Stomach (tissue), 9 donors: ENCODE data around the gene TMC5. TPM values are rescaled to one million over a fixed set of nuclear protein-coding genes. Genes with fewer than 3 reads are reported as not detected.

Experiments
- DNase-seq, 2 donors: peaks; one replicate each; pipeline versions ENCODE4 v3.0.0 to v3.0.0-alpha.2; 2013 to 2019
- H3K27ac ChIP-seq, 5 donors: fragments of 200-600 bp in 4 of 5; sonication (generic) in 4 of 5; one replicate each; pipeline ENCODE4 v1.5.1; 2013 to 2019; ENCODE audit warnings: mild to moderate bottlenecking in 1 of 5, moderate library complexity in 1 of 5
- H3K27me3 ChIP-seq, 3 donors: fragments of 200-600 bp; sonication (generic); one replicate each; pipeline ENCODE4 v1.5.1; 2017 to 2019; ENCODE audit warnings: mixed run types in 1 of 3
- H3K36me3 ChIP-seq, 4 donors: fragments of 200-600 bp; sonication (generic); 1 replicate in 3 of 4; 2 replicates in 1 of 4; pipeline ENCODE4 v1.5.1; 2016 to 2019
- H3K4me1 ChIP-seq, 4 donors: fragments of 200-600 bp; sonication (generic); one replicate each; pipeline ENCODE4 v1.5.1; 2016 to 2019
- H3K4me3 ChIP-seq, 4 donors: fragments of 200-600 bp; sonication (generic) in 3 of 4; one replicate each; pipeline ENCODE4 v1.5.1; 2016 to 2019; ENCODE audit warnings: mild to moderate bottlenecking in 1 of 4
- H3K9me3 ChIP-seq, 4 donors: fragments of 200-600 bp; sonication (generic); one replicate each; pipeline ENCODE4 v1.5.1; 2016 to 2019
- EP300 ChIP-seq: sonication (generic); formaldehyde crosslinking; IDR thresholded peaks from one replicate; pipeline ENCODE4 v1.6.1; 2017; ENCODE audit warnings: antibody characterized with exemption
- POLR2A ChIP-seq, 4 donors: fragments of 450-650 bp; IDR thresholded peaks; one replicate each; pipeline ENCODE4 v1.6.1; 2016; ENCODE audit warnings: antibody characterized with exemption in 4 of 4, control low read depth in 2 of 4, mild to moderate bottlenecking in 1 of 4, moderate library complexity in 1 of 4
- POLR2AphosphoS5 ChIP-seq, 3 donors: sonication (generic); formaldehyde crosslinking; IDR thresholded peaks; one replicate each; pipeline ENCODE4 v1.6.1; 2016; ENCODE audit warnings: antibody characterized with exemption in 3 of 3
- WGBS, 5 donors: extraction: QIAGEN DNeasy Blood & Tissue Kit in 3 of 5; methylation state at CpG; one replicate each; pipeline versions ENCODE4 v1.1.5 to v1.1.7; 2013 to 2018; 5-methylcytosine and 5-hydroxymethylcytosine counted together
- intact Hi-C: fragments of 100-400 bp; cut with DNase I; formaldehyde crosslinking; loops from one replicate; pipeline ENCODE4 v1.15.1; 2023; ENCODE audit warnings: low total_unique reads
- polyA plus RNA-seq, 3 donors: library from polyadenylated mRNA; stranded (reverse); fragments of 200-250 nt; gene quantifications; one replicate each; pipeline ENCODE4 v1.2.3, GENCODE V29; 2013
- total RNA-seq, 5 donors: library from RNA; depleted of rRNA; stranded (reverse); fragments of >200 nt; gene quantifications; one replicate each; pipeline versions ENCODE4 v1.1.0 to v1.2.3, GENCODE V29; 2014 to 2016
- TF ChIP-seq, protein P1 (sequence below), 7 experiments: fragments of 450-650 bp in 4 of 7; fragments of 200-600 bp in 3 of 7; sonication (generic) in 3 of 7; IDR thresholded peaks; one replicate each; pipeline ENCODE4 v1.5.1; 2016 to 2019; ENCODE audit warnings: antibody characterized with exemption in 7 of 7, control low read depth in 2 of 7, mild to moderate bottlenecking in 1 of 7
- donor health status: healthy with polysubstance abuse.
- donor health status: Bipolar disorder and iron deficiency.
- donor health status: healthy.

TMC5 gene
- total and polyA plus RNA-seq, 8 donors: 7.2 to 92.7 (median 28.2) TPM

DNA sequence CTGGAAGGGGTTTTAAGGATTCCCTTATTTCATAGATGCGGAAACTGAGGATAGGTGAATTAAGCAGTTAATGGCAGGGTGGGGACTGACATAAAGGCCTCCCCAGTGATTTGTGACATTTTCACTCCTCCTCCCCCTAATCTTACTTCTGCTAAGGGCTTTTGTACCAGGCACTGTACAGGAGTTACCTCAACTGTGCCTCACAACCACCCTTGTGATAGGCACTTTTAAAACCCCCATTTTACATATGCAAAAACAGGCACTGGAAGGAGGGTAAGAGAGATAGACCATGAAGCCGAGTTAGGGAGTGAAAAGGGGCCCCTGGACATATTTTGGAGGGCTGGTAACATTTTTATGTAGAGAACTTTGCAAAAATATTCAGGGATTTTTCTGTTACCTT is 105.1 kb downstream of the TMC5 start:
- intact Hi-C loops: no loop called here

DNA sequence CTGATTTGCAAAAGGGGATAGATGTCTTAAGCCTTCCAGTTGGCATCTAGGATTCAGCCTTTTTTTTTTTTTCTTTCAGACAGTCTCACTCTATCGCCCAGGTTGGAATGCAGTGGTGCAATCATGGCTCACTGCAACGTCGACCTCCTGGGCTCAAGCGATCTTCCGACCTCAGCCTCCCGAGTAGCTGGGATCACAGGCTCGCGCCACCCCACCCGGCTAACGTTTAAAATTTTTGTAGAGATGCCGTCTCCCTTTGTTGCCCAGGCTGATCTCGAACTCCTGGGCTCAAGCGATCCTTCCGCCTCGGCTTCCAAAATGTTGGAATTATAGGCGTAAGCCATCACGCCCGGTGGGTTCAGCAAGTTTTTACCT is 105.5 kb downstream of the TMC5 start:
- peaks cover 28 to 70% (median 63%) of the 10 kb centered on the region in 4 donors for H3K4me1 ChIP-seq
- no peak for DNase-seq
- H3K27me3 ChIP-seq: no peaks in the 10 kb centered on the region
- H3K27ac ChIP-seq: peak overlapping the region in 2 of 5 donors; percentile 79 to 84
- intact Hi-C loops: no loop called here
- H3K36me3 ChIP-seq: peaks cover 0 to 5% (median 5%) of the 10 kb centered on the region in 4 donors
- no peaks in the 10 kb centered on the region for H3K9me3 ChIP-seq
- H3K4me3 ChIP-seq: peak overlapping the region; percentile 82 to 99 (median 90)
- 68 to 75% (median 72%) methylated on average over 18 of the region's 18 CpGs for WGBS, 5 donors
- TF ChIP-seq EP300 (no peak), POLR2AphosphoS5 (IDR thresholded peaks at IDR 0.05) (no peak), POLR2A (IDR thresholded peaks at IDR 0.05) (no peak)
- TF ChIP-seq, protein P1, sequence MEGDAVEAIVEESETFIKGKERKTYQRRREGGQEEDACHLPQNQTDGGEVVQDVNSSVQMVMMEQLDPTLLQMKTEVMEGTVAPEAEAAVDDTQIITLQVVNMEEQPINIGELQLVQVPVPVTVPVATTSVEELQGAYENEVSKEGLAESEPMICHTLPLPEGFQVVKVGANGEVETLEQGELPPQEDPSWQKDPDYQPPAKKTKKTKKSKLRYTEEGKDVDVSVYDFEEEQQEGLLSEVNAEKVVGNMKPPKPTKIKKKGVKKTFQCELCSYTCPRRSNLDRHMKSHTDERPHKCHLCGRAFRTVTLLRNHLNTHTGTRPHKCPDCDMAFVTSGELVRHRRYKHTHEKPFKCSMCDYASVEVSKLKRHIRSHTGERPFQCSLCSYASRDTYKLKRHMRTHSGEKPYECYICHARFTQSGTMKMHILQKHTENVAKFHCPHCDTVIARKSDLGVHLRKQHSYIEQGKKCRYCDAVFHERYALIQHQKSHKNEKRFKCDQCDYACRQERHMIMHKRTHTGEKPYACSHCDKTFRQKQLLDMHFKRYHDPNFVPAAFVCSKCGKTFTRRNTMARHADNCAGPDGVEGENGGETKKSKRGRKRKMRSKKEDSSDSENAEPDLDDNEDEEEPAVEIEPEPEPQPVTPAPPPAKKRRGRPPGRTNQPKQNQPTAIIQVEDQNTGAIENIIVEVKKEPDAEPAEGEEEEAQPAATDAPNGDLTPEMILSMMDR (IDR thresholded peaks at IDR 0.05): no peak

More for the DNA sequence above, 105.1 kb downstream of the TMC5 start:
- no peaks in the 10 kb centered on the region for H3K27me3 ChIP-seq
- H3K4me3 ChIP-seq: no peak overlapping the region
- no peak for TF ChIP-seq POLR2AphosphoS5 (IDR thresholded peaks at IDR 0.05)
- TF ChIP-seq, protein P1 (IDR thresholded peaks at IDR 0.05): no peak
- no peak for TF ChIP-seq POLR2A (IDR thresholded peaks at IDR 0.05)
- TF ChIP-seq EP300: no peak
- no peaks in the 10 kb centered on the region for H3K9me3 ChIP-seq
- peaks cover 28 to 74% (median 67%) of the 10 kb centered on the region in 4 donors for H3K4me1 ChIP-seq
- H3K27ac ChIP-seq: peak overlapping the region in 3 of 5 donors; percentile 91 to 94 (median 93)
- H3K36me3 ChIP-seq: peaks cover 0 to 1% (median under 1%) of the 10 kb centered on the region in 4 donors
- 83 to 96% (median 89%) methylated on average over 2 of the region's 2 CpGs for WGBS, 5 donors
- DNase-seq: no peak

DNA sequence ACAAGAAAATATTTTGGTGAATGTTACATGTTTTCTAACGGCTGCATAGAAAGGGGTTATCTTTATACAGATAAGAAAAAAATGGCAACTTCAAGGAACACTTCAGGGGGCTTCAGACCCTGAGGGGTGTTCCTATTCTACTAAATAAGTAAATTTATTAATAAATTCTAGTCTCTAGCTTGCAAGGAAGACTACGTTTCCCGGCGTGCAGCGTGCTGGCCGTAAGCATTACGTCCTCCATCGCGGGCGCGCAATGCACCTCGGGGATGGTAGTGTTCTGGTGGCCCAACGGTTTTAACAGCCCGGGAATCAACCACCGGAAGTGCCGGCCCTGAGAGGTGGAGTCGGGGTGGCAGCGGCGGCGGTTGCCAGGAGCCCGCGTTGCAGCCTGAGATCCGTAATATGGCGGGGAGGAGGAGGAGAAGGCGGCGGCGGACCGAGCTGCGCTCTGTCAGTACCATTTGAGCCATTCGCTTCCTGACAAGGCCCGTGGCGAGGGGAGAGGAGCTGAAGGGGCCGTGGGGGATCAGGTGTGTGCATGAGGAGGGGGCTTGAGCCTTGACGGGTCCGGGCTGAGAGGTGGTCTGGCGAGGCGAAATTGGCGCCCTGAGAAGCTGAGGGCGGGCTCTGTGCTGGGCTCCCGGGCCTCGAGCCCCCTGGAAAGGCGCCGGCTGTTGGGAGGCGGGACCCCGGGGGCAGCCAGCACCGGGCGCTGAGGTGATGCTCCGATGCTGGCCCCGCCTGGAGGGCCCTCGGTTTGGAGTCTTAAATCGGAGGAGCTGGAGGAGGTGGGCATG is 106.1 kb downstream of the TMC5 start, which contains the start of gene CCP110:
Gene CCP110, plus strand, starts transcription at position 384 of the 797 bp plus-strand sequence. CDS start 3,940 bp downstream, outside the sequence.
- 0 to 1% (median 1%) methylated on average over 38 to 51 of the region's 51 CpGs for WGBS, 5 donors
- H3K9me3 ChIP-seq: no peaks in the 10 kb centered on the region
- H3K27me3 ChIP-seq: no peaks in the 10 kb centered on the region
- peak within 1 kb of the TSS; percentile 74 to 94 (median 79) for H3K27ac ChIP-seq
- peaks cover 0 to 11% (median 10%) of the 10 kb centered on the region in 4 donors for H3K36me3 ChIP-seq
- DNase-seq: peak; percentile 98 to 99
- H3K4me3 ChIP-seq: peak within 1 kb of the TSS; percentile 82 to 99 (median 90)
- TF ChIP-seq POLR2AphosphoS5 (IDR thresholded peaks at IDR 0.05) (peak; percentile 52 to 90 (median 81)), EP300 (no peak), POLR2A (IDR thresholded peaks at IDR 0.05) (peak in 1 of 4 donors; percentile 29)
- TF ChIP-seq, protein P1 (IDR thresholded peaks at IDR 0.05): no peak
- peaks cover 28 to 64% (median 58%) of the 10 kb centered on the region in 4 donors for H3K4me1 ChIP-seq
- intact Hi-C loops: no loop called here

DNA sequence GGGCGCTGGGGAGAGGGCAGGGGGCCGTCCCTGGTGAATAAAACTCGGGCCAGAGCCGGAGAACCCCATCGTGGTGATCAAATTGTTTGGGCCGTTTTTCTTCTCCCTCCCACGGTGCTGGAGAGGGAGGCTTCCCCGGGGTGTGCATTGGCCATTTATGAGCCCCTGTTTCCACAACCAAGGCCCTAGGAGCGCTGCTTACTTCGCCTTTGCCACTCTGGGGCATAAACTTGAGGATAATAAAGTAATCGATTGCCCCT is 106.6 kb downstream of the TMC5 start:
- WGBS, 5 donors: 0 to 1% (median 0%) methylated on average over 6 to 11 of the region's 11 CpGs
- DNase-seq: no peak
- intact Hi-C loops: no loop called here
- peaks cover 28 to 58% (median 53%) of the 10 kb centered on the region in 4 donors for H3K4me1 ChIP-seq
- H3K27me3 ChIP-seq: no peaks in the 10 kb centered on the region
- peak overlapping the region; percentile 82 to 99 (median 90) for H3K4me3 ChIP-seq
- TF ChIP-seq POLR2AphosphoS5 (IDR thresholded peaks at IDR 0.05): no peak
- no peak for TF ChIP-seq EP300
- no peak for TF ChIP-seq POLR2A (IDR thresholded peaks at IDR 0.05)
- TF ChIP-seq, protein P1 (IDR thresholded peaks at IDR 0.05): no peak
- peak overlapping the region; percentile 45 to 84 (median 78) for H3K27ac ChIP-seq
- no peaks in the 10 kb centered on the region for H3K9me3 ChIP-seq
- H3K36me3 ChIP-seq: peaks cover 0 to 16% (median 14%) of the 10 kb centered on the region in 4 donors
